ENCODE data around the gene XXYLT1.

DNA sequence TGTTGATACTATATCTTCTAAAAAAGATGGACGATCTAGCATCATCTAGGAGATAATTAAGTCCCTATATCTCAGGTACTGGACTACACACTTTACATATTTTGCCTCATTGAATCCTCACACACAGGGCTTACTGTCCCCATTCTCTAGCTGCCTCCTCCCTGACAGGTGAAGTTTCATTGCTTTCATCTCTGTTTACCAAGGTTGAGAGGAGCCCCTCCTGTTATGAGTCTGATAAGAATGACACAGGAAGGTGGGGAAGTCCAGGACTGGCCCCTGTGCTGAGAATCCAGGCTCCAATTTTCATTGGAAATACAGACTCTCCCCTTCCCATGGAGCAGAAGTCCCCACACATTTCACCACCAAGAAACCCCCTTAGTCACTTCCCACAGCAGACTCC, 105.2 kb downstream of the XXYLT1 start:
- TF ChIP-seq POLR2AphosphoS5 (IDR thresholded peaks at IDR 0.05; ENCODE audit: low read depth, low read length) (no peak), POLR2A (IDR thresholded peaks at IDR 0.05; ENCODE audit: low read depth, low read length) (no peak), TAF1 (IDR thresholded peaks at IDR 0.05; ENCODE audit: borderline replicate concordance, low read depth, low read length) (no peak)
